ENCODE results near the gene CELA2B. TPM values are rescaled to one million over a fixed set of nuclear protein-coding genes. Genes with fewer than 3 reads are reported as not detected.

The CELA2B gene
- total and polyA plus RNA-seq, 9 of the 15 experiments (the other 6 are each of a cell fraction or from before 2014, with no cell fraction given), result 0.25 to 2.1 (median 0.38) TPM; not detected in 5

- ATAC-seq (no peak), FAIRE-seq (no peak), DNase-seq (ENCODE audit: extremely low read depth in 1 of 4, low spot score in 3 of 4) (no peak)
- no peaks in the 10 kb centered on the region for H3K27me3 ChIP-seq (ENCODE audit: control insufficient read depth in 2 of 2, insufficient read depth in 2 of 2, low read length in 2 of 2)
- no peak overlapping the region for H3K4me2 ChIP-seq (ENCODE audit: insufficient read depth, low read length)
- no peaks in the 10 kb centered on the region for H4K20me1 ChIP-seq (replicated peaks; ENCODE audit: control insufficient read depth, insufficient read depth, low read length)
- CTCF ChIA-PET (ENCODE audit: low intra/inter-chr PET ratio), result no interaction called here
- no peak overlapping the region for H3K27ac ChIP-seq (ENCODE audit: extremely low read depth, low read depth, low read length)
- no peaks in the 10 kb centered on the region for H3K9me1 ChIP-seq (ENCODE audit: control insufficient read depth, insufficient read depth, low read length)
- in situ Hi-C loops (cut with MboI), result no loop called here
- no peak overlapping the region for H2AFZ ChIP-seq (ENCODE audit: low read depth, low read length)
- POLR2A ChIA-PET, result interaction anchor here (0.7 to 2.1 kb wide), 4 partner anchors 11 to 38 kb away, joined by 3 to 7 read pairs (median 5); partner anchors contain the start of gene DNAJC16
- no peaks in the 10 kb centered on the region for H3K79me2 ChIP-seq (ENCODE audit: control insufficient read depth, insufficient read depth, low read length)
- no TSS peak for BruUV-seq (replicated peaks)
- no peak overlapping the region for H3K4me3 ChIP-seq
- peaks cover 16 to 37% of the 10 kb centered on the region in 2 experiments for H3K4me1 ChIP-seq (replicated peaks in 1 of 2; ENCODE audit: control insufficient read depth in 2 of 2, insufficient read depth in 2 of 2, low read length in 2 of 2)
- WGBS (ENCODE audit: insufficient coverage, low coverage, missing lambda C conversion rate), result 88% methylated on average over 8 of the region's 8 CpGs
- H3K9ac ChIP-seq (ENCODE audit: insufficient read depth in 1 of 2, low read depth in 2 of 2, low read length in 2 of 2), result no peak overlapping the region
- intact Hi-C loops (cut with micrococcal nuclease), result loop anchor here (5.0 kb wide), 1 partner anchor 82 kb away; no protein-coding TSS in a partner anchor
- H3K9me3 ChIP-seq (replicated peaks; ENCODE audit: control insufficient read depth, insufficient read depth, low read depth, low read length), result no peaks in the 10 kb centered on the region
- peaks cover 75% of the 10 kb centered on the region for H3K36me3 ChIP-seq (ENCODE audit: control insufficient read depth, insufficient read depth, low read length)
- no peak for TF ChIP-seq NR4A1 (CRISPR knock-in tag; IDR thresholded peaks at IDR 0.05)
- no peak for TF ChIP-seq NR4A1 (tag; IDR thresholded peaks at IDR 0.05)
- no peak for TF ChIP-seq BACH1 (tag; IDR thresholded peaks at IDR 0.05)
- no peak for TF ChIP-seq PREB (CRISPR knock-in tag; IDR thresholded peaks at IDR 0.05)
- TF ChIP-seq RBM15 (IDR thresholded peaks at IDR 0.05; ENCODE audit: insufficient read depth, low read length), result no peak
- TF ChIP-seq THRAP3 (IDR thresholded peaks at IDR 0.05; ENCODE audit: borderline replicate concordance), result no peak
- TF ChIP-seq ARID3B (CRISPR knock-in tag; IDR thresholded peaks at IDR 0.05; ENCODE audit: borderline replicate concordance), result no peak
- no peak for TF ChIP-seq ZBTB5 (IDR thresholded peaks at IDR 0.05)
- TF ChIP-seq ZNF347 (CRISPR knock-in tag; IDR thresholded peaks at IDR 0.05; ENCODE audit: low read depth), result no peak
- TF ChIP-seq SLC30A9 (CRISPR knock-in tag; IDR thresholded peaks at IDR 0.05), result no peak
- no peak for TF ChIP-seq CSDE1 (IDR thresholded peaks at IDR 0.05)
- no peak for TF ChIP-seq IRF9 (tag; IDR thresholded peaks at IDR 0.05)
- no peak for TF ChIP-seq ZNF561 (CRISPR knock-in tag; conservative IDR thresholded peaks at IDR 0.05)
- no peak for TF ChIP-seq ZNF740 (CRISPR knock-in tag; IDR thresholded peaks at IDR 0.05)
- no peak for TF ChIP-seq ZNF740 (tag; IDR thresholded peaks at IDR 0.05)
These were observed 64.3 kb downstream of the CELA2B start for GRCh38 chr1:15540186-15540585.
